Activated CD8-positive, alpha-beta memory T cell treated with anti-CD3 and anti-CD28 coated beads, Interleukin-2, amount 50 U/mL, for 1 hour (primary cell): ENCODE results near the gene DYNC1I1.

Experiments
- DNase-seq: peaks from one replicate; pipeline ENCODE4 v3.0.0-alpha.2; 2020; ENCODE audit errors: extremely low read depth

Gene DYNC1I1

DNA sequence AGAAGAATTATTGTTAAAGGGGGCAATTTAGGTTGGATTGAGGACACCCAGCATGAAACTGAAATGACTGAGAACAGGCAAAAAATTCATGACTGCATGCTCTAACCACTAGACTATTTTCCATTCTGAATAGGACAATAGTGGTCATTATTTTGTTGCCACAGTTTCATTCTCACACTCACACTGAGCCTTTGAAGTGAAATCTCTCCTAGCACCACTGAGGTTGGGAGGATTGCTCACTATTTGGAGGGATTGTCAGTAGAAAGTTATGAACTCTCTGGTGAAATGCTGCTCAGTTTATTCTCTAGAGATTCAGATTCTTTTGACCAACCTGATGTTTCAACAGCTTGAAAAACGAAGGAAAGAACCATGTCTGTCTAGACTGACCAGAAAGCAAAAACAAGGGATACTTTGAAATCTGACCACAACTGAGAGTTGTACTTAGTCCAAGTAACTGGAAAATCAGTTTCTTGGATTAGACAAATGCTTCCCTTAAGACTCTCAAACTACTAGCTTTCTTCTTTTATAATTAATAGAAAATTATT is 191.2 kb downstream of the DYNC1I1 start:
- no peak for DNase-seq

DNA sequence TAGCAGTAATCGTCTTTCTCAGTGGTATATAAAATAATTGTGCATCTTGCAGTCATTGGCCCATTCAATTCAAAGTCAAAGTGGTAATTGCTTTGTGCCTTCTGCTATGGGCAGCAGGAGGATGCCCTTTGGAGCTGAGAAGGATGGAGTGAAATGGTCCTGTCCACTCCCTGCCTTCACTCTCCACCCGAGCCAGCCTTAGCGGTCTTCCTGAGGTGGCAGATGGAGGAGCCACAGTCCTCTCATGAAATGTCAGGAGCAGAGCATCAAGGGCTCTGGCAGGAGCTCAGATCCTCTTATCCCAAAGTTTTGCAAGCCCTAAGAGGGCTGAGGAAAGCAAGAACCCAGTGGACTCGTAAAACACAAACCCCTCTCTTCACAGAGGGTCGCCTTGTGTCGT is 199.4 kb downstream of the DYNC1I1 start:
- DNase-seq: no peak

DNA sequence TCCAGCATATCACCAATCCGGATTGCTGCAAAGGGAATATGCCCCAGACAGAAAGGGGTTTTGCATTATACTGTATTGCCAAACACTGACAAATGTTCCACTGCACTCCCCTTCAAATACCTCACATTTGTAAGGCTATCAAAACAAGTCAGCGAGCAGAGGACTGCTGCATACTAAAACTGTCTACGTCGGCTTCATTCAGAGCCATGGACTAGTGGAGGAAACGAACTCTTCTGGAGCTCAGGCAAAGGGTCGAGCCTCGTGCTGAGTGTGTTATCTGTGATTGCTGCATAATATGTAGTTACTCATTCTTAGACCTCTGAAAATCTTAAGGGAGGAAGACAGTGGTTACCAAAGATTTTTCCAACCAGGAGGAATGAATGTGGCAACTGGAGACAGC is 200.2 kb downstream of the DYNC1I1 start:
- no peak for DNase-seq

DNA sequence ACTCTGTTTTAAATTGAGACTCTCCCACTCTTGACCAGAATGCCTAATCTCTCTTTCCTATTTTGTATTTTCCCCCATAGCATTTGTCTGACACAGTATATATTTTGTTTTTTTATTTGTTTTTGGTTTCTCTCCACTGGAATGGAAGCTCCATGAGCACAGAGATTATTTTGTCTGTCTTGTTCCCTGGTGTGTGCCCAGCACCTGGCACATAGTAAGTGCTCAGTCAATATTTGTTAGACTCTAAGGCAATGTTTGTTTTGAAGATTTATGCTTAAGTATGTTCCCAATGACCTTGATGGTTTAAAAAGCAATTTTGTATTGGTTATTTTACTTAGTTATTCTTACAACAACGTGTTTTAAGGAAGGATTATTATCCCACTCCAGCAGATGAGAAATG is 201.8 kb downstream of the DYNC1I1 start:
- no peak for DNase-seq

DNA sequence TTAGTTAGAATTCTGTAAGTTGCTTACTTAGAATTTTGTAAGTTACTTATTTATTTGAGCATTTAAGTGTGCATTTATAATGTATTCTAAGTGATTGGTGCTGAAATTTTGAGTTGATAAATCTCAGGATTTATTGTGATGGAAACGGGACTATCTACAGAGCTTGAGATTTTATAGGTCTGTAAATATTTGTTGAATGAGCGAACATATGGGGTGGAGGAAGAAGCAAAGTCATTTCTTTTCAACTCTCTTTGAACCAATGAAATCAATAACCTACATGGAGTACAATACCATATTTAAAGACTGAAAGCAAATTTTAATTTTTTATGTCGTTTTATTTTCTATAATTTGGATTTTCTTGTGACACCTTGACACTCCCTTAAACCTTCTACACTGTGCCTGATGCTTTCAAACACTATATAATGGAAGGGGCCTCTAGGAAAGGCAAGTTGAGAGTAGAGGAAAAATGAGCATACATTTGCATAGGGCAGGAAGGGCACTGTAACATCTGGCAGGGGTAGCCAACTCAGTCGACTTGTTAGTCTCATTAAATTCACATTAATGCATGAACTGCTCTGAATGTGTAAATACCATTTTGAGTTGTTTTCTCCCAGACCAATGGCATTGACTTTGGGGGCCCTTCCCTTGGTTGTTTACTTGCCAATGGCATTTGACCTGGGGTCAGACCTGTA is 204.2 kb downstream of the DYNC1I1 start:
- no peak for DNase-seq

DNA sequence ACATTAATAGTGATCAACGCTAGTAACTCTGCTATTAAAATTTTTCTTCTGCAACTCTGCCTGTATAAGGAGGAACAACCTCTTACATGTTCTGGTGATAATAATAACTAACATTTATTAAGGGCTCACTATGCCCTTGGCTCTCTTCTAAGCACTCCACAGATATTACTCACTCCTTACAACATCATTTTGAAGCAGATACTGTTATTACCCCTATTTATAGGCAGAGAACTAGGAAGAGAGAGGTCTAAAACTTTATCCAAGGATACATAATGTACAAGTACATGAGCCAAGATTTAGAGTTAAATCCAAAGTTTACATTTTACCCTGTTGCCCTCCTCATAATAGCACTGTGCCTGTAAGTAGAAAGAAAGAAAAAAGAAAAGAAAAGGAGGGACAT is 205.6 kb downstream of the DYNC1I1 start:
- DNase-seq: no peak

DNA sequence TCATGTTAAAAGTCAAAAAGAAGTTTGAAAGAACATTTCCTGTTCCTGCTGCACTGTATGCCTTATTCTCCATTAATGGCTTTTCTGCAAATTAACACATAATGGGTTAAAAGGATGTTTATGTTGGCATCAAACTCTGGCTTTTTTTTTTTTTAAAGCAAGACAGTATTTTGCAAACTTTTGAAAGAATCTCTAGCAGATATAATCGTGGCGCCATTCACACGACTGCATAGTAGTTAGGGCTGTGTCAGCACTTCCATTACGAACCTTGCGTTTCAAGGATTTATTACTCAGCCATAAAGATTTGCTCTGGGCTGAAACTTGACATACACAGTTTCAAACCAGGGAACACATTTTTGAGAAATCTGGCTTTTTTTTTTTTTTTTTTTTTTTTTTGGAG is 207.8 kb downstream of the DYNC1I1 start:
- no peak for DNase-seq

DNA sequence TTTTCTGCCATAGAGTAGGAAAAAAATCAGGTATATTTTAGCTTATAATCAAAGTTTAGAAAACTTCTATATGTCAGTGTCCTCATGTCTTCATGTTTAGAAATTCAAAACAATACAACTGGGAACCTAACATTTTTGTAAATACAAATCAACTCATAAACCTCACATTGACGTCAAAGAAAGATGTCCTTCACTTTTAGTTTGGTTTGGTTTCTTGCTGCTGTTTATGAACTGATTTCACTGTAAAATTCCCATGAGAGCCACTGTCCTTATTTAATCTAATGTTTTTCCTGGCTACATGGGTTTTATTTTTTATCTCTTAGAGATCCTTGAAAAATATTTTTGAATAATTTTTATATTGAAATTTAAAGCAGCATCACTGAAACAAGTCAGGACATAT is 208.4 kb downstream of the DYNC1I1 start:
- no peak for DNase-seq

DNA sequence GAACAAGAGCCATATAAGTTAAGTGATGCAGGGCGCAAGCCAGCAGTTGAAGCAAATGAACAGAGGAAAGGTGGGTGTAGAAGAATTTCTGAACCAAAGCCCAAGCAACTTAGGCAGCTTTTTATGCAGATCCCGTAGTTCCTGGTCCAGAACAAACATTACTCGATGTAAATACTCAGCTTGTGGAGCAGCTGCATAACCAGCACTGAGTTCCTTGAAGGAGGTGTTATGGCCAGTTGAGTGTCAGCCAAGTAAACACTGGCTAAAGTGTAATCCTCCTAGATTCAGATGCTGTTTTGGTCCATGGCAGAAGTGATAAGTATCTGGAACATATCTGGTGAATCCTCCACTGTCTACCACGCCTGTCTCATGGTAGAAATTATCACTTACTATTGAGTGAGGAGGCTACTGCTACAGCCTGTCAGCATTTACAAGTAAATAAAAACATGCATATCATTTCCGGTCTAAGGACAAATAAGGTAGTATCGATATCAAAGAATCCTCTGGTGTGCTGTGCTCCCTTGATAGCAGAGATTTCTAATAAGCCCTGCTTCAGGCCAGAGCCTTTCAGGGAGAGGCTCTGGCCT is 213.9 kb downstream of the DYNC1I1 start:
- no peak for DNase-seq

DNA sequence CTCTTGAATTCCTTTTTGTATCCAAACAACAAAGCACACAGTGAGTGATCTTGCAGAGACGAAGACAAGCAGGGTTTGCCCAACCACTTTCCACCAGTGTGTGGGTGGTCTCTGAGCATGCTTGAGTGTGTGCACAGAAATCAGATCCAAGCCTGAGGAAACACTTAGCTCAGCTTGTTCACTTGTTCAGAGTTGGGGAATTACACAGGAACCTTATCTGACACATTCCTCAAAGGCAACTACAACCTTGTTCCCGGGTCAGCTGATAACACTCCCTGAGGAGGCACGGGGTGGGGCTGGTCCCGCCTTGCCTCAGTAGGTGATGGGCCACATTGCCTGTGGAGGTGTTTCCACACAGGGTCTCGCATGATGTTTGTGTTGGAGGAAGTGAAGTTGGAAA is 216.9 kb downstream of the DYNC1I1 start:
- DNase-seq: no peak

DNA sequence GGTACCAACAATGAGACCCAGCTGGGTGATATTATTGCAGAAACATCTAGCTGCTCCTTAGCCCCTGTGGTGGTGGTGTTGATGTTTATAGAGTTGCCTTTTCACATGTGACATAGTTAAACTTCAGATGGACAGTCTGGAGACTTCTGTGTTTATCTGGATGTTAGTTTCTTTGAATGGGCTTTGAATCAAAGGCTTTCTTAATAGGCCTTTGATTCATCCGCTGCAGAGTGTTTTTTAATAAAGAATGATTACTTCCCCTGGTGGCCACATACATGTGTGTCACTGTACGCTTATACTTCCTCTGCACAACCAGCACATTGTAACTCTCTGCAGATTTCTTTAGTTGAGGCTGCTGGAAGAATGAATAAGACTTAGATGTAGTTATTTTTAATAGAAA is 221.0 kb downstream of the DYNC1I1 start:
- DNase-seq: no peak

DNA sequence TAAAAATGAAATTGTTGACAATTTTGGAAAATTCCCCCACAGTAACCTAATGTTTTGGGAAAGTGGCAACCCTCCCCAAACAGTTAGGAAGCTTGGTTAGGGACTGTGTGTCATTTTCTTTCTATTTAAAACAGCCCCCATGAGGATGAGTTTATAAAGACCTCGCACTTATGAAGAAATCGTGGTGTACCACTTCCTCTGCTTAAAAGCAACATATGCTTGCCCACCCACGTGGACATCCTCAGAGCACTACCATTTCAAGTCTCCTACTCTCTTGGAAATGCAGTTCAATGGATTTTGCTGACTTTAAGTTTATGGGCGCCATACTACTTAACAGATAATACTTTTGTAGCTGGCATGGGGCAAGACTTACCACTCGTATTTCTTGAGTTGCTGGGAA is 223.8 kb downstream of the DYNC1I1 start:
- no peak for DNase-seq

DNA sequence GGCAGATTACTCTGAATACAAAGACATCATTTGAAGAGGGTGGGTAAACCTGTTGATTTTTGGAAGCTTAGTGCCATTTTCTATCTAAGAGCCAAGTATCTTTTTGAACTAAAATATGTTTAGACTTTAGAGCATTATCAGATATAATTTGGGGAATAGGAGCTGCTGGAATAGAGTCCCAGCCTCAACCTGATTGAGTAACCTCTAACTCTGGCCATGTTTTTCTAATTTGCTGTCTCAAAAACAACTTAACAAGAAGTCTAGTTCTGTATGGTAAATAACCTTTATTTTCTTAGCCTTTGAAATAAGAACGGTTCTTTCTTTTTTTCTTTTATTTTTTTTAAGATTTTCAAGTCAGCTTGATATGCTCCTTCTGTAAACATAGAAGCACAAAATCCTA is 224.5 kb downstream of the DYNC1I1 start:
- DNase-seq: no peak

DNA sequence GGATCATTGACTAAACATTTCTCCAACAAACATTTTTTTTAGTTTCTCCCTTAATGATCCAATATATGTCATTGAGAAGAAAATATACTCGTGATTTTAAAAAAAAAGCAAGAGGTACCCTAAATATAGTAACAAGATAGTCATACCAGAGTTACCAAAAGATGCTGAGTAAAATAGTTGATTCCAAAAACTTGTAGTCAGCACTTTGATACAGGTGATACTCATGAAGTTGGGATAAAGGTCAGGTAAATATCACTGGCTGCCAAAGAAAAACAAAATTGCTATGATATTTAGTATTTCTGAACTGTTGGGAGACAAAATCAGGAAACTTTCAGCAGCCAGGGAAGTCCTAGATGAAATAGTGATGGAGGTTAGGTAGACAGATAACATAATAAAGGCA is 225.3 kb downstream of the DYNC1I1 start:
- DNase-seq: no peak

DNA sequence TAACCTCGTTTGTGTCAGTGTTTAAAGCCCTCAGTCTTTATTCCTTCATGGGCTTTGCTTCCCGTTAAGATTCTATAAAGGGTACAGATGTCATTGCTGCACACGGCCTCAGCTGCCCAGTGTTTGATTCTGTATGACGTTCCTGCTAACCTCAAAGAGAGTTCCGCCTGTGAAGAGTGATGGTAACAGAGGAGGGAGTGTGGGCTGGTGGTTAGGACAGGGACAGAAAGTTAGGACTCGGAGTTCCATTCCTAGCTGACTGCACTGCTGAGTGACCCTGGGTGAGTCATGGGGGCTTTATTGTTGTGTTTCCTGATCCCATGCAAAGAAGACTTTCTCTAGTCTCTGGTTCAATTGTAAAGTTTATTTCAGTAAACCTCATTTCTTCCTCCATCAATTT is 227.1 kb downstream of the DYNC1I1 start:
- no peak for DNase-seq

DNA sequence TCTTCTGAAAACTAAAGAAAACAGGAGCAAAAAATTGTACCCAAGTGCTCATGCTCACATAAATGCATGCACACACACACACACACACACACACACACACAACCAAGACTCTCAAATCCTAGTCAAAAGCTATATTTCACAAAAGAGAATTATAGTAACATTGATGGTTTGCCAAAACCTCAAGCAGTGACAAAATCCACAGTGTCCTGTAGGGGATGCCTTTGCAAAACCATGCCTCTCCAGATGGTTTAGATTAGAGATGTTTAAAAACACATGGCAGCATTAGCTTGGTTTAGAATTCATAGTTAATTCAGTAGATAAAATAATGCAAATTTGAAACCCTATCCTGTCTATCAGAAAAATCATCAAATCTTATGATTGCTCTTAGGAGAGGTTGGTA is 232.2 kb downstream of the DYNC1I1 start:
- no peak for DNase-seq

DNA sequence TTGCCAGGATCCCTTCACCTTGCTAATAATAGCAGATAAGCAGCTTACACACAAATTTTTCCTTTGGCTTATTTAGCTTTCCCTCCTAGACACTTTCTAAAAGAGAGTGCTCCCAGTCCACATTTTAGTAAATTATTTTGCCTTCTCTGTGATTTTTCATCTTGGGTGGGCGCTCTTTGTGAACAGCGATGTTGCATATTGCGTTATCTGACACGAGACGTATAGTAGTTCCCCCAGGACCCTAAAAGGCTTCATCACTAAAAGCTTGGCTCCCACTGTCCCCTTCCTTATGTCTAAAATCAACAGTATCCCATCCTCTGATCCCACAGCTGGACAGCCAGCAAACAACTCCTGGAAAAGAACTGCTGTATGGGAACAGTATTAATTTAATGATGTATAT is 232.9 kb downstream of the DYNC1I1 start:
- DNase-seq: no peak

DNA sequence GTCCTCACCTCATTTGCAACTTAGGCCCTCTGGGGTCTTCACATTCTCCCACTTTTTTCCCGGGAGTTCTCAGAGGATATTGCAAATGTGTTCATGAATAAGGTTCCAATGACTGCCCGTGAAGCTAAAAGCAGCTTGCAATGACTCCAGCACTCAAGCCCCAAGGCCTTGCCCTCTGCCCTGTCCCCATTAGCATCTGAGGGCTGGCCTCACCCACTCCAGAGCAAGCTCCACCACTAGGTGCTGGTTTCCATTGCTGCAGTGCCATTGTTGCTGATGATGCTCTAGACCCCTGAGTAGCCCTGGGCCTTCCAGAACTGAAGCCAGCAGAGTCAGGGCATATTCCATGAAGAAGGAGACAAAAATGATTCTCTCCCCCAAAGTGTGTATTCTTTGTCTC is 236.8 kb downstream of the DYNC1I1 start:
- DNase-seq: no peak

DNA sequence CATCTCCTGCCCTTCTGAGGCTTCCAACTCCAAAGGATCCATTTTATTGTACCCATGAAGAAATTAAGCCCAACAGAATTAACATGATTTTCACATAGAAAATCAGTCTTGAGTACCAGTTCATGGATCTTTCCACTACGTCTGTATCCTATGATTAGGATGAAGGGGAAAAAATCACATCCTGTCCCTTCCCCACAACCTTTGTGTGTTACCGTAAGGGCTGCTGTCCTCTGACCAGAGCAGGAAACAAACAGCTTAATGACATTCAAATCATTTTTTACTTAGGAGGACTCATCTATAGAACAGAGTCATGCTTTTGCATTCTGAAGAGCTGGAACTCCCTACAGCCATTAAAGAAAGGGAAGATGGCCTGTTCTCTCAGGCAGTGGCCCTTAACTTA is 241.5 kb downstream of the DYNC1I1 start:
- no peak for DNase-seq

DNA sequence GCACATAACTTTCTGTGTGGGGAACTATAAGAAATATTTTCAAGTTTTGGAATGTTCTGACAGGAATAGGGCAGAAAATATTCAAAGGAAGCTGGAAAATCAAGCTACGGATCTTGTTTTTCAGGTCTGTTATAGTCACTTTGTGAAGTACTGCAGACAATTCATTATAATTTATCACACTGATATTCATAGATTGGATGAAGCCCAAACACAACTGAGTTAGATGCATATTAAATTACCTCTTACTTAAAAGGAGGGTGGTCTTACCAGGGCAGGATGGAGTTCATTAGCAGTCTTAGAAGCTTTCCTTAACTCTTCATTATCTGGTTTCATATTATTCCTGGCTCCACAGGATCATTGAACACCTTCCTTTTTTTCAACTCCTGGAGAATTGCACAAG is 242.3 kb downstream of the DYNC1I1 start:
- no peak for DNase-seq

DNA sequence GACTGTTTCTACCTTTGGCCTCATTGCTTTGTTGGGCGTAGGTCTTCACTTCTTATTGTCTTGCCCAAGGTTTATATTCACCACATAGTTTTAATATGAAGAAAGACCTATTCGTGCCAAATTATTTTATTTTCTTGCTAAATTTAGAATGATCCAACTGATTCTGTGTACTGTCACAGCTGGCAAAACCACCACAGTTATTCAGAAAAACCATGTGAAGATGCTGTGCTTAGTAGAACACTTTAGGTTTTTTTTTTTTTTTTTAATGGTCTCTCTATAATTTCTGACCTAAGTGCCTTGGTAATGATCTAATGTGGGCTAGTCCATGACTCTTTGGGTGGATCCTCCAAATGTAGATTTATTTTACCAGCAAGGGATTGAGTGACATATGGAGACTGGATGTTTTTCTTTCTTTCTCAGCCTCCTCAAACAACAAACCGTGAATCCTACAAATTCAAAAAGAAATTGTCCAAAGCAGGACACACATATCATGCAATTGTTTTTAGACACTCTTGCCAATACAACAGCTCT is 243.8 kb downstream of the DYNC1I1 start:
- DNase-seq: no peak

DNA sequence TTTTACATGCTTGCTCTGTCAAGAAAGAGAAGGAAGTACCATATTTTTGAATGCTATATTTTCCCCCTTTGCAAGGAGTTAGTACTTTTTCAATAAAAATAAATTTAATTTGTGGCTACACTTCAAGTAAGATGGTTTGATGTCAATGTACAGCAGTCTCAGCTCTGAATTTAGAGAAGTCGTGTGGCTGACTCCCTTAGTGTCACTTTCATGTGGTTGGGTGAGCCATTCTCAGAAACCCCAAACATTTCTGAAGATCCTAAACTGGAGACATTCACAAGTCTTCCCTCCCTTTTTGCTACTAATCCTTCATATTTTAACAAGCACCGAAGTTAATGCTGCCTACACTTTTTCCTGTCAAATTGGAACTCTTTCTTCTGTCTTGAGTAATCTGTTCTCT is 244.4 kb downstream of the DYNC1I1 start:
- DNase-seq: no peak

DNA sequence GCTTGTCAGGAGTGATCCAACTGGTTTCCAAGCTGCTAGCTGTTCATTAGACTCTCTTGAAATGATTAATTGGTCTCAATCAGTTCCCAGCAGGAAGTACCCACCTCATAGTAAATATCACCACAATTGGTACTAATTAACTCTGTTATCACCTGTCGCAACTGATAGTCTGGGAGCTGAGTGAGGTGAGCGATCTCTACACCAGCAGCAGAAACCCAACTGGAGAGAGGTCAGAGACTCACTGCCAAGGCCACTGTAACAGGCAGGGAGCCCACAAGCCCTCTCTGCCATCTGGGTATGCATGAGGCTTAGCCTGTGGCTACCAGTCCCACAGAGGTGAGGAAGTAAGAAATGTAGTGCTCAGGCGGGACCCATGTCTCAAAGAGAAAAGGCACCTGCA is 245.5 kb downstream of the DYNC1I1 start:
- DNase-seq: no peak

DNA sequence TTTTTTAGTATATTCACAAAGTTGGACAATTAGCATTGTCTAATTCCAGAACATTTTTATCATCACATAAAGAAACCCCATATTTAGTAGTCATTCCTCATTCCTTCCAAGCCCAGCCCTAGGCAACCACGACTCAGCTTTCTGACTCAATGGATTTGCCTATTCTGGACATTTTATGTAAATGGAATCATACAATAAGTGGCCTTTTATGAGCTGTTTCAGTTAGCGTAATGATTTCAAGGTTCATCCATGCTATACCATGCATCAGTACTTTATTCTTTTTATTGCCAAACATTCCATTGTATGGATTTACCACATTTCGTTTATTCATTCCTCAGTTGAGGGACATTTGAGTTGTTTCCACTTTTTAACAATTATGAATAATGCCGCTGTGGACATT is 249.2 kb downstream of the DYNC1I1 start:
- no peak for DNase-seq
